Endothelial cell (in vitro differentiated cells): ENCODE measurements around the gene AUNIP. TPM values are rescaled to one million over a fixed set of nuclear protein-coding genes. Genes with fewer than 3 reads are reported as not detected.

Experiments
- DNase-seq: peaks from one replicate; pipeline ENCODE4 v3.0.0; 2021; ENCODE audit warnings: low spot score
- H3K27ac Mint-ChIP-seq: one replicate; pipeline ENCODE4 v1.8.0; 2021; ENCODE audit warnings: mixed read lengths, inconsistent platforms; ENCODE audit not compliant: unreplicated experiment
- H3K27me3 Mint-ChIP-seq: one replicate; pipeline ENCODE4 v1.8.0; 2021; ENCODE audit warnings: mild to moderate bottlenecking, moderate library complexity, mixed read lengths, inconsistent platforms; ENCODE audit not compliant: unreplicated experiment
- H3K36me3 Mint-ChIP-seq: one replicate; pipeline ENCODE4 v1.8.0; 2021; ENCODE audit warnings: mild to moderate bottlenecking, low read depth, mixed read lengths, inconsistent platforms; ENCODE audit not compliant: unreplicated experiment
- H3K4me1 Mint-ChIP-seq: one replicate; pipeline ENCODE4 v1.8.0; 2021; ENCODE audit warnings: mild to moderate bottlenecking, mixed read lengths, inconsistent platforms; ENCODE audit not compliant: unreplicated experiment
- H3K4me3 Mint-ChIP-seq: one replicate; pipeline ENCODE4 v1.8.0; 2021; ENCODE audit warnings: mild to moderate bottlenecking, mixed read lengths, inconsistent platforms; ENCODE audit not compliant: unreplicated experiment
- H3K9me3 Mint-ChIP-seq: one replicate; pipeline ENCODE4 v1.8.0; 2021; ENCODE audit warnings: mixed read lengths, inconsistent platforms; ENCODE audit not compliant: unreplicated experiment
- CTCF ChIP-seq: fragments of 200-600 bp; sonication (generic); IDR thresholded peaks from one replicate; pipeline ENCODE4 v1.5.0; 2021; ENCODE audit warnings: antibody characterized with exemption; ENCODE audit not compliant: unreplicated experiment
- microRNA-seq: library from miRNA; unstranded; fragments of <30 nt; microRNA quantifications from one replicate; pipeline ENCODE4, GENCODE V29; 2020; ENCODE audit not compliant: unreplicated experiment
- total RNA-seq: library from RNA; stranded (reverse); fragmentation: NEBNext Ultra II Directional; extraction: Animal tissue kit (Norgen Biotek cat#: 25700); gene quantifications from one replicate; pipeline ENCODE4 v1.2.1, GENCODE V29; 2021; ENCODE audit not compliant: unreplicated experiment

Gene AUNIP
- total RNA-seq, 1 donor from 2014 or later = 3.3 TPM

- no peaks in the 10 kb centered on the region for H3K9me3 Mint-ChIP-seq
- H3K4me1 Mint-ChIP-seq = peaks cover 36% of the 10 kb centered on the region
- no peak overlapping the region for H3K4me3 Mint-ChIP-seq
- TF ChIP-seq CTCF = no peak
- H3K27ac Mint-ChIP-seq = peak overlapping the region; percentile 9
- H3K36me3 Mint-ChIP-seq = peaks cover 23% of the 10 kb centered on the region
- no peak for DNase-seq
- H3K27me3 Mint-ChIP-seq = peaks cover 5% of the 10 kb centered on the region
These were observed 73.8 kb downstream of the AUNIP start for GRCh38 chr1:25785333-25786067.

DNA sequence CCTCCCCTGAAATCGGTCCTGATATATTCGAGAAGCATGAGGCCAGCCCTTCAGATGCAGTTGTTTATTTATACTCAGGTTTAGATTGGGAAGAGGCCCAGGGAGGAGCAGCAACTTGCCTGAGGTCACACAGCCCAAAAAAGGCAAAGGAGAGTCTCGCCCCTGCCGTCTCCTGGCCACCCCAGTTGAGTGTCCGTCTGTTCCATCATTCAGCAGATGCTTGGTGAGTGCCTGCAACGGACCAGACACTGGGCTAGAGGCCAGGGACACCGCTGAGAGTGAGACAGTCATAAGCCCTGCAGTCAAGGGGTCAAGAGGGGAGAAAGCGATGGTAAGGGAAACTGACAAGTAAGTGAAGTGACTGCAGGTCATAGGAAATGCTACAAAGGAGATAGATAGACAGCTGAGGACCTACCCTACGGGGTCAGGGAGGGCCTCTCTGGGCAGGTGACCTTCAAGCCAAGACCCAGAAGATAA is 74.6 kb downstream of the AUNIP start:
- H3K36me3 Mint-ChIP-seq = peaks cover 15% of the 10 kb centered on the region
- no peaks in the 10 kb centered on the region for H3K9me3 Mint-ChIP-seq
- no peak overlapping the region for H3K4me3 Mint-ChIP-seq
- H3K4me1 Mint-ChIP-seq = peaks cover 36% of the 10 kb centered on the region
- no peak overlapping the region for H3K27ac Mint-ChIP-seq
- TF ChIP-seq CTCF = no peak
- no peak for DNase-seq
- H3K27me3 Mint-ChIP-seq = peaks cover 1% of the 10 kb centered on the region

Small RNA genes within 50 kb of the gene (microRNA-seq; reads per million reads assigned to microRNA genes)
- 1.1 reads per million, percentile 14 among the genes with 10 or more reads in this experiment for gene MIR3917

Other genes with a start within 250 kb of the AUNIP start
- gene MAN1C1, start 242.7 kb downstream of the AUNIP start, total RNA-seq = 29.1 TPM
- 284 TPM for gene SELENON, start 59.3 kb downstream of the AUNIP start, total RNA-seq
- gene MTFR1L, start 39.5 kb downstream of the AUNIP start, total RNA-seq = 48.1 TPM
- gene PAQR7, start 16.3 kb upstream of the AUNIP start, total RNA-seq = 18.7 TPM
- 972 TPM for gene STMN1, start 47.0 kb upstream of the AUNIP start, total RNA-seq
- gene PAFAH2, start 138.6 kb upstream of the AUNIP start, total RNA-seq = 13.4 TPM
- 1.8 TPM for gene EXTL1, start 162.3 kb upstream of the AUNIP start, total RNA-seq
- gene SLC30A2, start 186.7 kb upstream of the AUNIP start, total RNA-seq = not detected
- gene TRIM63, start 208.2 kb upstream of the AUNIP start, total RNA-seq = not detected